HepG2 (cell line): Measurements from ENCODE around the gene PLLP. TPM values are rescaled to one million over a fixed set of nuclear protein-coding genes. Genes with fewer than 3 reads are reported as not detected.

Experiments used
- EED ChIP-seq: sonication (generic); formaldehyde crosslinking; IDR thresholded peaks from 2 replicates; pipeline ENCODE4 v1.5.0; 2020; ENCODE audit warnings: mild to moderate bottlenecking, missing genetic modification reagents
- RBFOX2 ChIP-seq: fragments of 200-400 bp; formaldehyde crosslinking; IDR thresholded peaks from 2 replicates; pipeline ENCODE4 v1.6.1; 2017; ENCODE audit warnings: low read depth, mild to moderate bottlenecking, low read length
- SNRNP70 ChIP-seq: fragments of 200-400 bp; formaldehyde crosslinking; IDR thresholded peaks from 2 replicates; pipeline ENCODE4 v1.6.1; 2017; ENCODE audit warnings: mild to moderate bottlenecking, low read depth, low read length, moderate library complexity
- ZNF629 ChIP-seq: sonication (generic); formaldehyde crosslinking; conservative IDR thresholded peaks from 2 replicates; pipeline ENCODE4 v1.5.0; 2020; ENCODE audit warnings: missing genetic modification reagents
- ZNF790 ChIP-seq: sonication (generic); formaldehyde crosslinking; IDR thresholded peaks from 2 replicates; pipeline ENCODE4 v1.8.0; 2022; ENCODE audit warnings: missing genetic modification reagents, mild to moderate bottlenecking, borderline replicate concordance
- ZNF841 ChIP-seq: sonication (generic); formaldehyde crosslinking; IDR thresholded peaks from 2 replicates; pipeline ENCODE4 v1.8.1; 2023; ENCODE audit warnings: missing genetic modification reagents, borderline replicate concordance
- polyA plus RNA-seq, 8 experiments: library from polyadenylated mRNA; depleted of rRNA in 3 of 8; stranded (reverse) in 7 of 8; unstranded in 1 of 8; fragments of >200 nt; fragmentation: Illumina TruSeq in 4 of 8; extraction: Trizol in 4 of 8; gene quantifications; 2 replicates each; pipeline versions ENCODE4 v1.2.1 to v1.2.3, GENCODE V29; 2011 to 2016; ENCODE audit warnings: low read depth in 4 of 8, missing spikeins in 1 of 8, mixed read lengths in 1 of 8; ENCODE audit not compliant: insufficient read depth in 1 of 8
- total RNA-seq, 5 experiments: library from RNA; depleted of rRNA; stranded (reverse); fragments of >200 nt; fragmentation: Illumina TruSeq; extraction: Trizol; gene quantifications; 2 replicates each; pipeline ENCODE4 v1.2.3, GENCODE V29; 2016; ENCODE audit warnings: low read depth in 1 of 5
- TF ChIP-seq, protein P1 (sequence below): sonication (generic); formaldehyde crosslinking; IDR thresholded peaks from one replicate; pipeline ENCODE4 v1.5.1; 2020; ENCODE audit warnings: mild to moderate bottlenecking, missing genetic modification reagents; ENCODE audit errors: not compliant biosample characterization
- TF ChIP-seq, protein P2 (sequence below): sonication (generic); formaldehyde crosslinking; IDR thresholded peaks from 2 replicates; pipeline ENCODE4 v1.4.0; 2020; ENCODE audit warnings: mild to moderate bottlenecking, low read depth, missing genetic modification reagents
- TF ChIP-seq, protein P3 (sequence below): sonication (generic); formaldehyde crosslinking; IDR thresholded peaks from 2 replicates; pipeline ENCODE4 v1.9.0; 2021; ENCODE audit warnings: missing genetic modification reagents, mild to moderate bottlenecking, borderline replicate concordance
- TF ChIP-seq, protein P4 (sequence below): sonication (generic); formaldehyde crosslinking; IDR thresholded peaks from 2 replicates; pipeline ENCODE4 v1.4.0; 2020; ENCODE audit warnings: missing genetic modification reagents
- TF ChIP-seq, protein P5 (sequence below): sonication (generic); formaldehyde crosslinking; IDR thresholded peaks from 2 replicates; pipeline ENCODE4 v1.8.0; 2022; ENCODE audit warnings: mild to moderate bottlenecking, missing genetic modification reagents; ENCODE audit not compliant: insufficient replicate concordance

The PLLP gene
- total and polyA plus RNA-seq, 2 of the 13 experiments (the other 11 are each of a cell fraction or from before 2014, with no cell fraction given) = 60.6 to 127 TPM

DNA sequence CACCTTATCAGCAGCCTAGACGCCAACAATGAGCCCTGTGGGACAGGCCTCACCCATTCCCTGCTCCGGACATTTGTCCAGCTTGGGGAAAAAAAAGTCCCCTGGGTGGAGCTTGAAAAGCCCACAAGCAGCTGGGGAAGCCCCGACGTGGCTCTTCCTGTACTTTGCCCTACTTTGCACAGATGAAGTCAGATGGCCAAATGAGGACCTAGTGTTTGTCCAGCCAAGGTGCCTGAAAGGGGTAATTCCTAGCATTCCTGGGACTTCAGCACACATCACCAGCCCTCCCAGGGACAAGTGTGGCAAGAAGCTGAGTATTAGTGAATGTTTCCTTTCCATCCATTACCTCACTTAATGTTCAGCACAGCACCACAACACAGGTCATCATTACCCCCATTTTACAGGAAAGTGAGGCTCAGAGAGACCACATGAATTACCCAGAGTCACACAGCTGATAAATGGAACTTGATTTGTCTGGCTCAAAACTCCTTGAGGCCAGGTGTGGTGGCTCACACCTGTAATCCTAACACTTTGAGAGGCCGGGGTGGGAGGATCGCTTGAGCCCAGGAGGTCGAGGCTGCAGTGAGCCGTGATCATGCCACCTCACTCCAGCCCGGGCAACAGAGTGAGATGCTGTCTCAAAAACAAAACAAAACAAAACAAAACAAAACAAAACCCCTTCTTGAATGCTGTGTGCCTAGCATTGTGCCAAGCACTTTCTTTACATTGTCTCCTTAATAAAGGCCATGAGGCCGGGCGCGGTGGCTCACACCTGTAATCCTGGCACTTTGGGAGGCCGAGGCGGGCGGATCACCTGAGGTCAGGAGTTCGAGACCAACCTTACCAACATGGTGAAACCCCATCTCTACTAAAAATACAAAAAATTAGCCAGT lies 19.9 kb upstream of the PLLP start (continued):
- TF ChIP-seq, protein P1, sequence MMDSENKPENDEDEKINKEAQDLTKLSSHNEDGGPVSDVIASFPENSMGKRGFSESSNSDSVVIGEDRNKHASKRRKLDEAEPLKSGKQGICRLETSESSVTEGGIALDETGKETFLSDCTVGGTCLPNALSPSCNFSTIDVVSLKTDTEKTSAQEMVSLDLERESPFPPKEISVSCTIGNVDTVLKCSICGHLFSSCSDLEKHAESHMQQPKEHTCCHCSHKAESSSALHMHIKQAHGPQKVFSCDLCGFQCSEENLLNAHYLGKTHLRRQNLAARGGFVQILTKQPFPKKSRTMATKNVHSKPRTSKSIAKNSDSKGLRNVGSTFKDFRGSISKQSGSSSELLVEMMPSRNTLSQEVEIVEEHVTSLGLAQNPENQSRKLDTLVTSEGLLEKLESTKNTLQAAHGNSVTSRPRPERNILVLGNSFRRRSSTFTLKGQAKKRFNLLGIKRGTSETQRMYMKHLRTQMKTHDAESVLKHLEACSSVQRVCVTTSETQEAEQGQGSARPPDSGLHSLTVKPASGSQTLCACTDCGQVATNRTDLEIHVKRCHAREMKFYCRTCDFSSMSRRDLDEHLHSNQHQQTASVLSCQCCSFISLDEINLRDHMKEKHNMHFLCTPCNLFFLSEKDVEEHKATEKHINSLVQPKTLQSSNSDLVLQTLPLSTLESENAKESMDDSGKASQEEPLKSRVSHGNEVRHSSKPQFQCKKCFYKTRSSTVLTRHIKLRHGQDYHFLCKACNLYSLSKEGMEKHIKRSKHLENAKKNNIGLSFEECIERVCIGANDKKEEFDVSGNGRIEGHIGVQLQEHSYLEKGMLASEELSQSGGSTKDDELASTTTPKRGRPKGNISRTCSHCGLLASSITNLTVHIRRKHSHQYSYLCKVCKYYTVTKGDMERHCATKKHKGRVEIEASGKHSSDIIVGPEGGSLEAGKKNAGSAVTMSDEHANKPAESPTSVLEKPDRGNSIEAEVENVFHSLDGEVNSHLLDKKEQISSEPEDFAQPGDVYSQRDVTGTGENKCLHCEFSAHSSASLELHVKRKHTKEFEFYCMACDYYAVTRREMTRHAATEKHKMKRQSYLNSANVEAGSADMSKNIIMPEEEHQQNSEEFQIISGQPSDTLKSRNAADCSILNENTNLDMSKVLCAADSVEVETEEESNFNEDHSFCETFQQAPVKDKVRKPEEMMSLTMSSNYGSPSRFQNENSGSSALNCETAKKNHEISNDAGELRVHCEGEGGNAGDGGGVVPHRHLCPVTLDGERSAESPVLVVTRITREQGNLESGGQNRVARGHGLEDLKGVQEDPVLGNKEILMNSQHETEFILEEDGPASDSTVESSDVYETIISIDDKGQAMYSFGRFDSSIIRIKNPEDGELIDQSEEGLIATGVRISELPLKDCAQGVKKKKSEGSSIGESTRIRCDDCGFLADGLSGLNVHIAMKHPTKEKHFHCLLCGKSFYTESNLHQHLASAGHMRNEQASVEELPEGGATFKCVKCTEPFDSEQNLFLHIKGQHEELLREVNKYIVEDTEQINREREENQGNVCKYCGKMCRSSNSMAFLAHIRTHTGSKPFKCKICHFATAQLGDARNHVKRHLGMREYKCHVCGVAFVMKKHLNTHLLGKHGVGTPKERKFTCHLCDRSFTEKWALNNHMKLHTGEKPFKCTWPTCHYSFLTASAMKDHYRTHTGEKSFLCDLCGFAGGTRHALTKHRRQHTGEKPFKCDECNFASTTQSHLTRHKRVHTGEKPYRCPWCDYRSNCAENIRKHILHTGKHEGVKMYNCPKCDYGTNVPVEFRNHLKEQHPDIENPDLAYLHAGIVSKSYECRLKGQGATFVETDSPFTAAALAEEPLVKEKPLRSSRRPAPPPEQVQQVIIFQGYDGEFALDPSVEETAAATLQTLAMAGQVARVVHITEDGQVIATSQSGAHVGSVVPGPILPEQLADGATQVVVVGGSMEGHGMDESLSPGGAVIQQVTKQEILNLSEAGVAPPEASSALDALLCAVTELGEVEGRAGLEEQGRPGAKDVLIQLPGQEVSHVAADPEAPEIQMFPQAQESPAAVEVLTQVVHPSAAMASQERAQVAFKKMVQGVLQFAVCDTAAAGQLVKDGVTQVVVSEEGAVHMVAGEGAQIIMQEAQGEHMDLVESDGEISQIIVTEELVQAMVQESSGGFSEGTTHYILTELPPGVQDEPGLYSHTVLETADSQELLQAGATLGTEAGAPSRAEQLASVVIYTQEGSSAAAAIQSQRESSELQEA (CRISPR knock-in tag) = no peak
- TF ChIP-seq SNRNP70 (no peak), RBFOX2 (no peak), ZNF841 (CRISPR knock-in tag) (no peak), ZNF629 (peak; percentile 97), ZNF790 (CRISPR knock-in tag) (no peak), EED (CRISPR knock-in tag) (no peak)
- TF ChIP-seq, protein P2, sequence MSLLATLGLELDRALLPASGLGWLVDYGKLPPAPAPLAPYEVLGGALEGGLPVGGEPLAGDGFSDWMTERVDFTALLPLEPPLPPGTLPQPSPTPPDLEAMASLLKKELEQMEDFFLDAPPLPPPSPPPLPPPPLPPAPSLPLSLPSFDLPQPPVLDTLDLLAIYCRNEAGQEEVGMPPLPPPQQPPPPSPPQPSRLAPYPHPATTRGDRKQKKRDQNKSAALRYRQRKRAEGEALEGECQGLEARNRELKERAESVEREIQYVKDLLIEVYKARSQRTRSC (CRISPR knock-in tag) = no peak
- TF ChIP-seq, protein P3, sequence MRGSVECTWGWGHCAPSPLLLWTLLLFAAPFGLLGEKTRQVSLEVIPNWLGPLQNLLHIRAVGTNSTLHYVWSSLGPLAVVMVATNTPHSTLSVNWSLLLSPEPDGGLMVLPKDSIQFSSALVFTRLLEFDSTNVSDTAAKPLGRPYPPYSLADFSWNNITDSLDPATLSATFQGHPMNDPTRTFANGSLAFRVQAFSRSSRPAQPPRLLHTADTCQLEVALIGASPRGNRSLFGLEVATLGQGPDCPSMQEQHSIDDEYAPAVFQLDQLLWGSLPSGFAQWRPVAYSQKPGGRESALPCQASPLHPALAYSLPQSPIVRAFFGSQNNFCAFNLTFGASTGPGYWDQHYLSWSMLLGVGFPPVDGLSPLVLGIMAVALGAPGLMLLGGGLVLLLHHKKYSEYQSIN (CRISPR knock-in tag) = no peak
- TF ChIP-seq, protein P4, sequence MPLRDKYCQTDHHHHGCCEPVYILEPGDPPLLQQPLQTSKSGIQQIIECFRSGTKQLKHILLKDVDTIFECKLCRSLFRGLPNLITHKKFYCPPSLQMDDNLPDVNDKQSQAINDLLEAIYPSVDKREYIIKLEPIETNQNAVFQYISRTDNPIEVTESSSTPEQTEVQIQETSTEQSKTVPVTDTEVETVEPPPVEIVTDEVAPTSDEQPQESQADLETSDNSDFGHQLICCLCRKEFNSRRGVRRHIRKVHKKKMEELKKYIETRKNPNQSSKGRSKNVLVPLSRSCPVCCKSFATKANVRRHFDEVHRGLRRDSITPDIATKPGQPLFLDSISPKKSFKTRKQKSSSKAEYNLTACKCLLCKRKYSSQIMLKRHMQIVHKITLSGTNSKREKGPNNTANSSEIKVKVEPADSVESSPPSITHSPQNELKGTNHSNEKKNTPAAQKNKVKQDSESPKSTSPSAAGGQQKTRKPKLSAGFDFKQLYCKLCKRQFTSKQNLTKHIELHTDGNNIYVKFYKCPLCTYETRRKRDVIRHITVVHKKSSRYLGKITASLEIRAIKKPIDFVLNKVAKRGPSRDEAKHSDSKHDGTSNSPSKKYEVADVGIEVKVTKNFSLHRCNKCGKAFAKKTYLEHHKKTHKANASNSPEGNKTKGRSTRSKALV (CRISPR knock-in tag) = peak; percentile 48
- TF ChIP-seq, protein P5, sequence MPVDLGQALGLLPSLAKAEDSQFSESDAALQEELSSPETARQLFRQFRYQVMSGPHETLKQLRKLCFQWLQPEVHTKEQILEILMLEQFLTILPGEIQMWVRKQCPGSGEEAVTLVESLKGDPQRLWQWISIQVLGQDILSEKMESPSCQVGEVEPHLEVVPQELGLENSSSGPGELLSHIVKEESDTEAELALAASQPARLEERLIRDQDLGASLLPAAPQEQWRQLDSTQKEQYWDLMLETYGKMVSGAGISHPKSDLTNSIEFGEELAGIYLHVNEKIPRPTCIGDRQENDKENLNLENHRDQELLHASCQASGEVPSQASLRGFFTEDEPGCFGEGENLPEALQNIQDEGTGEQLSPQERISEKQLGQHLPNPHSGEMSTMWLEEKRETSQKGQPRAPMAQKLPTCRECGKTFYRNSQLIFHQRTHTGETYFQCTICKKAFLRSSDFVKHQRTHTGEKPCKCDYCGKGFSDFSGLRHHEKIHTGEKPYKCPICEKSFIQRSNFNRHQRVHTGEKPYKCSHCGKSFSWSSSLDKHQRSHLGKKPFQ (CRISPR knock-in tag) = no peak
